Measurements from ENCODE around the gene NUDT17. TPM values are rescaled to one million over a fixed set of nuclear protein-coding genes. Genes with fewer than 3 reads are reported as not detected.

Gene NUDT17
- total and polyA plus RNA-seq, 9 of the 15 experiments (the other 6 are each of a cell fraction or from before 2014, with no cell fraction given): 2.1 to 10.0 (median 6.1) TPM

DNA sequence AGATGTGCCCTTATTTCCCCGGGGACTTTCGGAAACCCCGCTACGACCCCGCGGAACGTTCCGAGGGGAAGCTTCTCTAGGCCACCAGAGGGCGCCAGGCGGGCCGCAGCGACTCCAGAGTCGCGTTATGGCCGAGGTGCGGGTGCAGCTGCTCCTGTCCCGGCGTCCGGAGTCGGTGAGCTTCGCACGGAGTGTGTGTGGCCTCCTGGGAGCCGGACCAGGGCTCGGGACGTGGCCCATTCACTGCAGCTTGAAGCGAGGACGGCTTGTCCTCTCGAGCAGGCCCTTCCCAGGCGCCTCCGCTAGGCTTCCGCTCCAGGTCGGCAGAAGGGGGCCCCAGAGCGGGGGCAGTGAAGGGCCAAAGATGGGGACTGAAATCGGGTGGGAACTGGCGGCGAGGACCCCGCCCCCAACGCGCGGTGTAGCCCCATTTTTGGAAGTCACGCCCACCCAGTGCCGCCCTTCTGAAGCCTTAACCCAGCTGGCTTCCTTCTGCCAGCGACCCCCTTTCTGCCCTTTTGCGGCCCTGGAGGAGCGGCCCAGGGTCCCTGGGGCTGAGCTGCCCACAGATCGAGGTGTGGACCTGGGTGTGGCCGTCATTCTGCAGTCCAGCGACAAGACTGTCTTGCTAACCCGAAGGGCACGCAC, at the start of gene NUDT17 (continued):
- TF ChIP-seq, protein P1, sequence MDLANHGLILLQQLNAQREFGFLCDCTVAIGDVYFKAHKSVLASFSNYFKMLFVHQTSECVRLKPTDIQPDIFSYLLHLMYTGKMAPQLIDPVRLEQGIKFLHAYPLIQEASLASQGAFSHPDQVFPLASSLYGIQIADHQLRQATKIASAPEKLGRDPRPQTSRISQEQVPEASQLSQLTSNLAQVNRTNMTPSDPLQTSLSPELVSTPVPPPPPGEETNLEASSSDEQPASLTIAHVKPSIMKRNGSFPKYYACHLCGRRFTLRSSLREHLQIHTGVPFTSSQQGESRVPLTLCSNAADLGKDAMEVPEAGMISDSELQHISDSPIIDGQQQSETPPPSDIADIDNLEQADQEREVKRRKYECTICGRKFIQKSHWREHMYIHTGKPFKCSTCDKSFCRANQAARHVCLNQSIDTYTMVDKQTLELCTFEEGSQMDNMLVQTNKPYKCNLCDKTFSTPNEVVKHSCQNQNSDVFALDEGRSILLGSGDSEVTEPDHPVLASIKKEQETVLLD (IDR thresholded peaks at IDR 0.05): no peak
- TF ChIP-seq ZFX (CRISPR knock-in tag; IDR thresholded peaks at IDR 0.05) (peak; percentile 94), BRD4 (IDR thresholded peaks at IDR 0.05) (no peak), MCM5 (IDR thresholded peaks at IDR 0.05; ENCODE audit: low read depth) (no peak), ZNF384 (IDR thresholded peaks at IDR 0.05; ENCODE audit: low read depth, low read length) (no peak), ZNF77 (CRISPR knock-in tag; IDR thresholded peaks at IDR 0.05) (no peak), NFE2L1 (tag; IDR thresholded peaks at IDR 0.05; ENCODE audit: borderline replicate concordance, low read depth) (no peak), ZSCAN32 (CRISPR knock-in tag; IDR thresholded peaks at IDR 0.05) (no peak), ZNF79 (CRISPR knock-in tag; IDR thresholded peaks at IDR 0.05; ENCODE audit: low read depth) (no peak), TAF1 (IDR thresholded peaks at IDR 0.05; ENCODE audit: control insufficient read depth, extremely low read depth, insufficient read depth, low read length, severe bottlenecking) (peak; percentile 70), HNRNPK (IDR thresholded peaks at IDR 0.05; ENCODE audit: low read depth, low read length, poor library complexity, severe bottlenecking) (no peak), ZNF140 (CRISPR knock-in tag; IDR thresholded peaks at IDR 0.05) (no peak)
- TF ChIP-seq, protein P2, sequence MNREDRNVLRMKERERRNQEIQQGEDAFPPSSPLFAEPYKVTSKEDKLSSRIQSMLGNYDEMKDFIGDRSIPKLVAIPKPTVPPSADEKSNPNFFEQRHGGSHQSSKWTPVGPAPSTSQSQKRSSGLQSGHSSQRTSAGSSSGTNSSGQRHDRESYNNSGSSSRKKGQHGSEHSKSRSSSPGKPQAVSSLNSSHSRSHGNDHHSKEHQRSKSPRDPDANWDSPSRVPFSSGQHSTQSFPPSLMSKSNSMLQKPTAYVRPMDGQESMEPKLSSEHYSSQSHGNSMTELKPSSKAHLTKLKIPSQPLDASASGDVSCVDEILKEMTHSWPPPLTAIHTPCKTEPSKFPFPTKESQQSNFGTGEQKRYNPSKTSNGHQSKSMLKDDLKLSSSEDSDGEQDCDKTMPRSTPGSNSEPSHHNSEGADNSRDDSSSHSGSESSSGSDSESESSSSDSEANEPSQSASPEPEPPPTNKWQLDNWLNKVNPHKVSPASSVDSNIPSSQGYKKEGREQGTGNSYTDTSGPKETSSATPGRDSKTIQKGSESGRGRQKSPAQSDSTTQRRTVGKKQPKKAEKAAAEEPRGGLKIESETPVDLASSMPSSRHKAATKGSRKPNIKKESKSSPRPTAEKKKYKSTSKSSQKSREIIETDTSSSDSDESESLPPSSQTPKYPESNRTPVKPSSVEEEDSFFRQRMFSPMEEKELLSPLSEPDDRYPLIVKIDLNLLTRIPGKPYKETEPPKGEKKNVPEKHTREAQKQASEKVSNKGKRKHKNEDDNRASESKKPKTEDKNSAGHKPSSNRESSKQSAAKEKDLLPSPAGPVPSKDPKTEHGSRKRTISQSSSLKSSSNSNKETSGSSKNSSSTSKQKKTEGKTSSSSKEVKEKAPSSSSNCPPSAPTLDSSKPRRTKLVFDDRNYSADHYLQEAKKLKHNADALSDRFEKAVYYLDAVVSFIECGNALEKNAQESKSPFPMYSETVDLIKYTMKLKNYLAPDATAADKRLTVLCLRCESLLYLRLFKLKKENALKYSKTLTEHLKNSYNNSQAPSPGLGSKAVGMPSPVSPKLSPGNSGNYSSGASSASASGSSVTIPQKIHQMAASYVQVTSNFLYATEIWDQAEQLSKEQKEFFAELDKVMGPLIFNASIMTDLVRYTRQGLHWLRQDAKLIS (CRISPR knock-in tag; IDR thresholded peaks at IDR 0.05): peak; percentile 73; the same call in 1 of the 2 replicates
- TF ChIP-seq, protein P3, sequence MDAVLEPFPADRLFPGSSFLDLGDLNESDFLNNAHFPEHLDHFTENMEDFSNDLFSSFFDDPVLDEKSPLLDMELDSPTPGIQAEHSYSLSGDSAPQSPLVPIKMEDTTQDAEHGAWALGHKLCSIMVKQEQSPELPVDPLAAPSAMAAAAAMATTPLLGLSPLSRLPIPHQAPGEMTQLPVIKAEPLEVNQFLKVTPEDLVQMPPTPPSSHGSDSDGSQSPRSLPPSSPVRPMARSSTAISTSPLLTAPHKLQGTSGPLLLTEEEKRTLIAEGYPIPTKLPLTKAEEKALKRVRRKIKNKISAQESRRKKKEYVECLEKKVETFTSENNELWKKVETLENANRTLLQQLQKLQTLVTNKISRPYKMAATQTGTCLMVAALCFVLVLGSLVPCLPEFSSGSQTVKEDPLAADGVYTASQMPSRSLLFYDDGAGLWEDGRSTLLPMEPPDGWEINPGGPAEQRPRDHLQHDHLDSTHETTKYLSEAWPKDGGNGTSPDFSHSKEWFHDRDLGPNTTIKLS (IDR thresholded peaks at IDR 0.05; ENCODE audit: borderline replicate concordance, low read depth): no peak
- TF ChIP-seq, protein P4, sequence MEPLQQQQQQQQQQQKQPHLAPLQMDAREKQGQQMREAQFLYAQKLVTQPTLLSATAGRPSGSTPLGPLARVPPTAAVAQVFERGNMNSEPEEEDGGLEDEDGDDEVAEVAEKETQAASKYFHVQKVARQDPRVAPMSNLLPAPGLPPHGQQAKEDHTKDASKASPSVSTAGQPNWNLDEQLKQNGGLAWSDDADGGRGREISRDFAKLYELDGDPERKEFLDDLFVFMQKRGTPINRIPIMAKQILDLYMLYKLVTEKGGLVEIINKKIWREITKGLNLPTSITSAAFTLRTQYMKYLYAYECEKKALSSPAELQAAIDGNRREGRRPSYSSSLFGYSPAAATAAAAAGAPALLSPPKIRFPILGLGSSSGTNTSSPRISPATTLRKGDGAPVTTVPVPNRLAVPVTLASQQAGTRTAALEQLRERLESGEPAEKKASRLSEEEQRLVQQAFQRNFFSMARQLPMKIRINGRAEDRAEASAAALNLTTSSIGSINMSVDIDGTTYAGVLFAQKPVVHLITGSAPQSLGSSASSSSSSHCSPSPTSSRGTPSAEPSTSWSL (CRISPR knock-in tag; IDR thresholded peaks at IDR 0.05; ENCODE audit: borderline replicate concordance): no peak
- TF ChIP-seq, protein P5, sequence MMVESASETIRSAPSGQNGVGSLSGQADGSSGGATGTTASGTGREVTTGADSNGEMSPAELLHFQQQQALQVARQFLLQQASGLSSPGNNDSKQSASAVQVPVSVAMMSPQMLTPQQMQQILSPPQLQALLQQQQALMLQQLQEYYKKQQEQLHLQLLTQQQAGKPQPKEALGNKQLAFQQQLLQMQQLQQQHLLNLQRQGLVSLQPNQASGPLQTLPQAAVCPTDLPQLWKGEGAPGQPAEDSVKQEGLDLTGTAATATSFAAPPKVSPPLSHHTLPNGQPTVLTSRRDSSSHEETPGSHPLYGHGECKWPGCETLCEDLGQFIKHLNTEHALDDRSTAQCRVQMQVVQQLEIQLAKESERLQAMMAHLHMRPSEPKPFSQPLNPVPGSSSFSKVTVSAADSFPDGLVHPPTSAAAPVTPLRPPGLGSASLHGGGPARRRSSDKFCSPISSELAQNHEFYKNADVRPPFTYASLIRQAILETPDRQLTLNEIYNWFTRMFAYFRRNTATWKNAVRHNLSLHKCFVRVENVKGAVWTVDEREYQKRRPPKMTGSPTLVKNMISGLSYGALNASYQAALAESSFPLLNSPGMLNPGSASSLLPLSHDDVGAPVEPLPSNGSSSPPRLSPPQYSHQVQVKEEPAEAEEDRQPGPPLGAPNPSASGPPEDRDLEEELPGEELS (CRISPR knock-in tag; IDR thresholded peaks at IDR 0.05; ENCODE audit: borderline replicate concordance): no peak
